ENCODE data around the gene NFKBIE. TPM values are rescaled to one million over a fixed set of nuclear protein-coding genes. Genes with fewer than 3 reads are reported as not detected.

The NFKBIE gene
- total and polyA plus RNA-seq, 9 of the 15 experiments (the other 6 are each of a cell fraction or from before 2014, with no cell fraction given), result 2.1 to 16.4 (median 11.7) TPM

DNA sequence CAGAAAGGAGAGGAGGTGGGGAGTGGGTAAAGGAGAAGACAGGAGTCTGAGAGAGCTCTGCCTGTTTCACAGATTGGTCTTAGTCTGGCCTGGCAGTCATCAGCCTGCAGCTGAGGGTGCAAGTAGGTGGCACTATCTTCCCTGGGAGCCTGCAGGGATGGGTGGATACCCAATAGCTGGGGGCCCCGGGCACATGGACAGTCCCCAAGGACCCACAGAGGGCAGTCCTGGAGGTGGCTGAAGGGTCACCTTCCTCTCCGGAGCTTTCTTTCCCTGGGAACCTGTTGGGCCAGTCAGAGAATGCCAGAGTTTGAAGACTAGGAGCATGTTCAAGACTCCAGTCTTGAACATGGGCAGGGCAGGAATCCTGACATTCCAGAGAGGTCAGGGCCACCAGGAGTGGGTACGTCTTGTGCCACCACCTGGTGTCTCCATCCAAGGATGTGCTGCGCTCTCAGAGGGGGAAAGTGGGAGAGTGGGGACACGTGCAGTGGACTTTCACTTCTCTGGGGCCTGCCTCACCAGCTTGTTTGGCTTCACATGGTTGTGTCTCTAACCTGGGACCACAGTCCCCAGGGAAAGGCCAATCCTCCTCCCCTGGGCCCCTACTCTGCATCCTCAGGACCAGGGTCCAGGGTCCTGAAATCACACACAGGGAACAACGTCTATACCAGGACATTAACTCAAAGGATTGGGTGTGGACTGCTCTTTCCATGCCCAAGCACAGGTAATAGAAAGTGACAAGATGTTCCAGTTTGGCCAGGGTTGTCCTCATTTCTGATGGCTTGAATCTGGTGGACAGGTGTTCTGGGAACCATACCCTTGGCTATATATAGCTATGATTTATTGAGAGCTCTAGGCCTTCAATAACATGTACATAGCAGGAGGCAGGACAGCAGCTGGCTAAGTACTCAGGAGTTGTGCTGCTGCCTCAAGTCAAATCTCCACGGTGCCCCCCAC, 29.8 kb upstream of the NFKBIE start (continued):
- TF ChIP-seq, protein P1, sequence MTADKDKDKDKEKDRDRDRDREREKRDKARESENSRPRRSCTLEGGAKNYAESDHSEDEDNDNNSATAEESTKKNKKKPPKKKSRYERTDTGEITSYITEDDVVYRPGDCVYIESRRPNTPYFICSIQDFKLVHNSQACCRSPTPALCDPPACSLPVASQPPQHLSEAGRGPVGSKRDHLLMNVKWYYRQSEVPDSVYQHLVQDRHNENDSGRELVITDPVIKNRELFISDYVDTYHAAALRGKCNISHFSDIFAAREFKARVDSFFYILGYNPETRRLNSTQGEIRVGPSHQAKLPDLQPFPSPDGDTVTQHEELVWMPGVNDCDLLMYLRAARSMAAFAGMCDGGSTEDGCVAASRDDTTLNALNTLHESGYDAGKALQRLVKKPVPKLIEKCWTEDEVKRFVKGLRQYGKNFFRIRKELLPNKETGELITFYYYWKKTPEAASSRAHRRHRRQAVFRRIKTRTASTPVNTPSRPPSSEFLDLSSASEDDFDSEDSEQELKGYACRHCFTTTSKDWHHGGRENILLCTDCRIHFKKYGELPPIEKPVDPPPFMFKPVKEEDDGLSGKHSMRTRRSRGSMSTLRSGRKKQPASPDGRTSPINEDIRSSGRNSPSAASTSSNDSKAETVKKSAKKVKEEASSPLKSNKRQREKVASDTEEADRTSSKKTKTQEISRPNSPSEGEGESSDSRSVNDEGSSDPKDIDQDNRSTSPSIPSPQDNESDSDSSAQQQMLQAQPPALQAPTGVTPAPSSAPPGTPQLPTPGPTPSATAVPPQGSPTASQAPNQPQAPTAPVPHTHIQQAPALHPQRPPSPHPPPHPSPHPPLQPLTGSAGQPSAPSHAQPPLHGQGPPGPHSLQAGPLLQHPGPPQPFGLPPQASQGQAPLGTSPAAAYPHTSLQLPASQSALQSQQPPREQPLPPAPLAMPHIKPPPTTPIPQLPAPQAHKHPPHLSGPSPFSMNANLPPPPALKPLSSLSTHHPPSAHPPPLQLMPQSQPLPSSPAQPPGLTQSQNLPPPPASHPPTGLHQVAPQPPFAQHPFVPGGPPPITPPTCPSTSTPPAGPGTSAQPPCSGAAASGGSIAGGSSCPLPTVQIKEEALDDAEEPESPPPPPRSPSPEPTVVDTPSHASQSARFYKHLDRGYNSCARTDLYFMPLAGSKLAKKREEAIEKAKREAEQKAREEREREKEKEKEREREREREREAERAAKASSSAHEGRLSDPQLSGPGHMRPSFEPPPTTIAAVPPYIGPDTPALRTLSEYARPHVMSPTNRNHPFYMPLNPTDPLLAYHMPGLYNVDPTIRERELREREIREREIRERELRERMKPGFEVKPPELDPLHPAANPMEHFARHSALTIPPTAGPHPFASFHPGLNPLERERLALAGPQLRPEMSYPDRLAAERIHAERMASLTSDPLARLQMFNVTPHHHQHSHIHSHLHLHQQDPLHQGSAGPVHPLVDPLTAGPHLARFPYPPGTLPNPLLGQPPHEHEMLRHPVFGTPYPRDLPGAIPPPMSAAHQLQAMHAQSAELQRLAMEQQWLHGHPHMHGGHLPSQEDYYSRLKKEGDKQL (CRISPR knock-in tag; IDR thresholded peaks at IDR 0.05; ENCODE audit: borderline replicate concordance), result no peak
- TF ChIP-seq MBD2 (IDR thresholded peaks at IDR 0.05; ENCODE audit: borderline replicate concordance, low read depth) (no peak), CC2D1A (IDR thresholded peaks at IDR 0.05) (no peak), DACH1 (IDR thresholded peaks at IDR 0.05; ENCODE audit: partially characterized antibody) (no peak)
- TF ChIP-seq, protein P2, sequence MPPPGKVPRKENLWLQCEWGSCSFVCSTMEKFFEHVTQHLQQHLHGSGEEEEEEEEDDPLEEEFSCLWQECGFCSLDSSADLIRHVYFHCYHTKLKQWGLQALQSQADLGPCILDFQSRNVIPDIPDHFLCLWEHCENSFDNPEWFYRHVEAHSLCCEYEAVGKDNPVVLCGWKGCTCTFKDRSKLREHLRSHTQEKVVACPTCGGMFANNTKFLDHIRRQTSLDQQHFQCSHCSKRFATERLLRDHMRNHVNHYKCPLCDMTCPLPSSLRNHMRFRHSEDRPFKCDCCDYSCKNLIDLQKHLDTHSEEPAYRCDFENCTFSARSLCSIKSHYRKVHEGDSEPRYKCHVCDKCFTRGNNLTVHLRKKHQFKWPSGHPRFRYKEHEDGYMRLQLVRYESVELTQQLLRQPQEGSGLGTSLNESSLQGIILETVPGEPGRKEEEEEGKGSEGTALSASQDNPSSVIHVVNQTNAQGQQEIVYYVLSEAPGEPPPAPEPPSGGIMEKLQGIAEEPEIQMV (tag; conservative IDR thresholded peaks at IDR 0.05; ENCODE audit: low read depth), result no peak
- TF ChIP-seq, protein P3, sequence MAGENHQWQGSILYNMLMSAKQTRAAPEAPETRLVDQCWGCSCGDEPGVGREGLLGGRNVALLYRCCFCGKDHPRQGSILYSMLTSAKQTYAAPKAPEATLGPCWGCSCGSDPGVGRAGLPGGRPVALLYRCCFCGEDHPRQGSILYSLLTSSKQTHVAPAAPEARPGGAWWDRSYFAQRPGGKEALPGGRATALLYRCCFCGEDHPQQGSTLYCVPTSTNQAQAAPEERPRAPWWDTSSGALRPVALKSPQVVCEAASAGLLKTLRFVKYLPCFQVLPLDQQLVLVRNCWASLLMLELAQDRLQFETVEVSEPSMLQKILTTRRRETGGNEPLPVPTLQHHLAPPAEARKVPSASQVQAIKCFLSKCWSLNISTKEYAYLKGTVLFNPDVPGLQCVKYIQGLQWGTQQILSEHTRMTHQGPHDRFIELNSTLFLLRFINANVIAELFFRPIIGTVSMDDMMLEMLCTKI (IDR thresholded peaks at IDR 0.05; ENCODE audit: partially characterized antibody), result no peak
